Subcutaneous adipose tissue (tissue), 4 donors: Measurements from ENCODE around the gene FRY. TPM values are rescaled to one million over a fixed set of nuclear protein-coding genes. Genes with fewer than 3 reads are reported as not detected.

Experiments
- CTCF ChIP-seq: fragments of 450-650 bp; IDR thresholded peaks from one replicate; pipeline ENCODE4 v1.5.1; 2016; ENCODE audit warnings: low read depth, mild to moderate bottlenecking, control low read depth, antibody characterized with exemption, moderate library complexity
- total RNA-seq, 4 donors: library from RNA; depleted of rRNA; stranded (reverse); fragments of >200 nt; gene quantifications; one replicate each; pipeline ENCODE4 v1.1.0, GENCODE V29; 2016

The FRY gene
- total RNA-seq, 4 donors from 2014 or later: 26.2 to 71.6 (median 41.1) TPM

- TF ChIP-seq CTCF: no peak
Observed at GRCh38 chr13:32087955-32088747, 56.6 kb downstream of the FRY start.

GRCh38 chr13:32092496-32092895, 60.9 kb downstream of the FRY start:
- no peak for TF ChIP-seq CTCF

GRCh38 chr13:32093006-32093405, 61.4 kb downstream of the FRY start:
- TF ChIP-seq CTCF: no peak

GRCh38 chr13:32098272-32098671, 66.7 kb downstream of the FRY start:
- TF ChIP-seq CTCF: no peak

GRCh38 chr13:32105653-32106313, 74.2 kb downstream of the FRY start:
- TF ChIP-seq CTCF: no peak

GRCh38 chr13:32107474-32107873, 75.9 kb downstream of the FRY start:
- TF ChIP-seq CTCF: no peak

GRCh38 chr13:32107973-32108372, 76.4 kb downstream of the FRY start:
- no peak for TF ChIP-seq CTCF
